GM12878 (cell line): ENCODE data around the gene GALE. TPM values are rescaled to one million over a fixed set of nuclear protein-coding genes. Genes with fewer than 3 reads are reported as not detected.

Source experiments
- ATAC-seq: fragments of 200-7000 bp; cut with Tn5 transposase; 3 replicates; pipeline ENCODE4 v1.9.1; 2020; ENCODE audit warnings: mild to moderate bottlenecking, moderate library complexity
- BruUV-seq: library from RNA; stranded (reverse); fragments of 400-500 nt; replicated peaks from 2 replicates; lab custom pipeline; 2021; lab: Mats Ljungman, UMichigan
- CTCF ChIA-PET: fragments of 300-600 bp; sonication (Branson Sonifier 250); formaldehyde crosslinking; extraction: SDS; loops from one replicate; lab custom pipeline; 2021; ENCODE audit warnings: inconsistent platforms; lab: Yijun Ruan, JAX
- POLR2A ChIA-PET: fragments of 350-600 bp; formaldehyde crosslinking; extraction: SDS; loops from one replicate; lab custom pipeline; 2021; ENCODE audit warnings: inconsistent platforms; lab: Charles Lee
- RAD21 ChIA-PET: fragments of 300-600 bp; sonication (Branson Sonifier 250); formaldehyde crosslinking; loops from one replicate; lab custom pipeline; 2023; ENCODE audit warnings: antibody characterized with exemption; ENCODE audit not compliant: unreplicated experiment; lab: Charles Lee
- SMC1A ChIA-PET: fragments of 300-600 bp; sonication (Branson Sonifier 250); formaldehyde crosslinking; loops from one replicate; lab custom pipeline; 2023; ENCODE audit not compliant: unreplicated experiment, uncharacterized antibody; lab: Charles Lee
- DNase-seq: peaks from one replicate; pipeline ENCODE4 v3.0.0-alpha.2; 2011; ENCODE audit warnings: low read depth, low spot score
- FAIRE-seq: peaks from 3 replicates; lab custom pipeline; 2011; peaks lifted over from hg19 to GRCh38; lab: Jason Lieb, UNC
- H2AFZ ChIP-seq: 2 replicates; pipeline ENCODE4 v1.6.0; 2011; ENCODE audit warnings: low read depth, low read length, control low read depth; ENCODE audit not compliant: control insufficient read depth
- H3K27ac ChIP-seq: 2 replicates; pipeline ENCODE4 v1.5.1; 2011; ENCODE audit warnings: control low read depth; ENCODE audit not compliant: control insufficient read depth, insufficient read depth
- H3K27me3 ChIP-seq, 2 experiments: replicated peaks in 1 of 2; 2 replicates each; pipeline versions ENCODE4 v1.6.0 to v1.6.1; 2011; ENCODE audit warnings: low read length in 1 of 2; ENCODE audit not compliant: control insufficient read depth in 2 of 2, insufficient read depth in 2 of 2
- H3K36me3 ChIP-seq, 2 experiments: 2 replicates each; pipeline ENCODE4 v1.5.1; 2011; ENCODE audit warnings: low read length in 1 of 2; ENCODE audit not compliant: control insufficient read depth in 2 of 2, insufficient read depth in 2 of 2
- H3K4me1 ChIP-seq: 2 replicates; pipeline ENCODE4 v1.6.1; 2011; ENCODE audit warnings: mild to moderate bottlenecking, low read length, moderate library complexity, mixed read lengths; ENCODE audit not compliant: control insufficient read depth, insufficient read depth
- H3K4me2 ChIP-seq: 2 replicates; pipeline ENCODE4 v1.6.0; 2011; ENCODE audit warnings: control low read depth; ENCODE audit not compliant: control insufficient read depth, insufficient read depth
- H3K4me3 ChIP-seq: fragments of 200-600 bp; sonication (generic); 2 replicates; pipeline ENCODE4 v1.5.1; 2016
- H3K79me2 ChIP-seq: 2 replicates; pipeline ENCODE4 v1.6.0; 2011; ENCODE audit warnings: low read length; ENCODE audit not compliant: control insufficient read depth, insufficient read depth
- H3K9ac ChIP-seq: 2 replicates; pipeline ENCODE4 v1.8.0; 2011; ENCODE audit warnings: low read length, control low read depth, mixed read lengths; ENCODE audit not compliant: control insufficient read depth, insufficient read depth
- H3K9me3 ChIP-seq: replicated peaks from 3 replicates; pipeline ENCODE4 v1.5.1; 2011; ENCODE audit warnings: mild to moderate bottlenecking, low read length; ENCODE audit not compliant: control insufficient read depth, insufficient read depth
- H4K20me1 ChIP-seq: 2 replicates; pipeline ENCODE4 v1.6.0; 2011; ENCODE audit not compliant: control insufficient read depth, insufficient read depth
- POLR2A ChIP-seq: IDR thresholded peaks from 2 replicates; pipeline ENCODE4 v1.6.1; 2011; ENCODE audit warnings: low read depth, mild to moderate bottlenecking, low read length
- WGBS: methylation state at CpG from one replicate; pipeline ENCODE4 v1.1.6; 2016; ENCODE audit warnings: low lambda C conversion rate; ENCODE audit not compliant: insufficient replicate concordance, insufficient coverage; ENCODE audit errors: missing lambda C conversion rate; 5-methylcytosine and 5-hydroxymethylcytosine counted together
- in situ Hi-C: fragments of 300-500 bp; cut with MboI; formaldehyde crosslinking; loops from 9 replicates; pipeline ENCODE4 v1.14.3; 2018; ENCODE audit warnings: mixed read lengths
- intact Hi-C: fragments of 100-400 bp; cut with micrococcal nuclease; formaldehyde crosslinking; loops from one replicate; pipeline ENCODE4 v1.14.2; 2022; ENCODE audit not compliant: unreplicated experiment
- polyA plus RNA-seq, 11 experiments: library from polyadenylated mRNA; depleted of rRNA in 4 of 11; unstranded in 6 of 11; stranded (reverse) in 5 of 11; fragments of >200 nt; fragmentation: Nextera tagmentation in 4 of 11; fragmentation: Illumina TruSeq in 1 of 11; extraction: Ambion mirVana in 4 of 11; extraction: Trizol in 1 of 11; gene quantifications; 1 replicate in 1 of 11; 2 replicates in 10 of 11; pipeline versions ENCODE4 v1.2.1 to v1.2.3, GENCODE V29; 2011 to 2016; ENCODE audit warnings: inconsistent platforms in 2 of 11, missing spikeins in 2 of 11, low read depth in 1 of 11
- total RNA-seq, 4 experiments: library from RNA; depleted of rRNA in 3 of 4; stranded (reverse); fragments of >200 nt in 3 of 4; fragmentation: Illumina TruSeq in 1 of 4; extraction: Trizol in 1 of 4; gene quantifications; 2 replicates each; pipeline versions ENCODE4 v1.2.1 to v1.2.3, GENCODE V29; 2013 to 2021
- TF ChIP-seq, protein P1 (sequence below), 3 experiments: IDR thresholded peaks in 2 of 3; conservative IDR thresholded peaks in 1 of 3; 2 replicates each; pipeline ENCODE4 v1.5.1; 2011; ENCODE audit warnings: low read depth in 3 of 3, low read length in 3 of 3, mild to moderate bottlenecking in 3 of 3, control low read depth in 2 of 3, moderate library complexity in 2 of 3, inconsistent platforms in 1 of 3, mixed read lengths in 1 of 3; ENCODE audit not compliant: control insufficient read depth in 2 of 3, insufficient read depth in 1 of 3; ENCODE audit errors: extremely low read depth in 1 of 3

Gene GALE
- total and polyA plus RNA-seq, 10 of the 15 experiments (the other 5 are each of a cell fraction or from before 2014, with no cell fraction given): 4.2 to 93.7 (median 40.4) TPM

DNA sequence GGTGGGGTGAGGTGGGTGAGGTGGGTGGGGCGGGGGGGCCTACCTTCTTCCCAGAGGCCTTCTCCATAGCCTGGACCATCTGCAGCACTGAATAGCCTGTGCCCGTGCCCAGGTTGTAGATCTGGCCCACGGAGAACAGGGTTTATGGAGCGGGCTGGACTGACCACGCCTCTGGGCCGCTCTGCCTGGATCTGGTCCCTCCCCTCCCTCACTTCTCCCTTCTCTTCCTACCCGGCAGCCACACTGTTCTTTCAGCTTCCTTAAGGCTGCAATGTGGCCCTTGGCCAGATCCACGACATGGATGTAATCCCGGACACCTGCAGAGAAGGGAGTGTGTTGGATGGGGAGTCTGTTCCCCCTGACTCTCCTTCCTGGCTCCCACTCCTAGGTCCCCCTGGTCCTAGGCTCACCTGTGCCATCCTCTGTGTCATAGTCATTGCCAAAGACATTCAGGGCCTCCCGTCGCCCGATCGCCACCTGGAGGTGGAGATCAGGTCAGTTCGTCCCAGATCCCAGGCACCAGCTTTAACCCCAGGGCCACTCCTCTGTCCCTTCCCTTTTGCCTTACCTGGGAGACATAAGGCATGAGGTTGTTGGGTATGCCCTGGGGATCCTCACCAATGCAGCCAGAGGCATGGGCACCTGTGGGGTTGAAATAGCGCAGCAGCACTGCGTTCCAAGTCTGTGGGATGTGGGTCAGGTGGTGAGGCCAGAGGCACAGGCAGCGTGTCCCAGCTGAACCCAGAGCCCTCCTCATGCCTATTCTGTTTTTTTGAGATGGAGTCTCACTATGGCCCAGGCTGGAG, 3.9 kb downstream of the GALE start:
- 94% methylated on average over 15 of the region's 17 CpGs for WGBS
- no peaks in the 10 kb centered on the region for H4K20me1 ChIP-seq
- peaks cover 4 to 16% of the 10 kb centered on the region in 2 experiments; a peak in 3 of 4 replicates for H3K36me3 ChIP-seq
- H3K27ac ChIP-seq: no peak overlapping the region
- ChIA-PET CTCF (interaction anchor here (0.6 to 1.4 kb wide), 2 partner anchors 16 to 21 kb away, joined by 4 to 5 read pairs; no protein-coding TSS in a partner anchor), SMC1A (interaction anchor here (0.6 kb wide), 1 partner anchor 18 kb away, joined by 3 read pairs; the partner anchor contains the start of gene PITHD1), POLR2A (no interaction called here), RAD21 (no interaction called here)
- FAIRE-seq (no peak), DNase-seq (no peak), ATAC-seq (no peak)
- intact Hi-C loops: no loop called here
- H3K4me2 ChIP-seq: no peak overlapping the region
- no peak overlapping the region for H2AFZ ChIP-seq
- TF ChIP-seq POLR2A: peak; percentile 27; the same call in 1 of the 2 replicates
- TF ChIP-seq, protein P1, sequence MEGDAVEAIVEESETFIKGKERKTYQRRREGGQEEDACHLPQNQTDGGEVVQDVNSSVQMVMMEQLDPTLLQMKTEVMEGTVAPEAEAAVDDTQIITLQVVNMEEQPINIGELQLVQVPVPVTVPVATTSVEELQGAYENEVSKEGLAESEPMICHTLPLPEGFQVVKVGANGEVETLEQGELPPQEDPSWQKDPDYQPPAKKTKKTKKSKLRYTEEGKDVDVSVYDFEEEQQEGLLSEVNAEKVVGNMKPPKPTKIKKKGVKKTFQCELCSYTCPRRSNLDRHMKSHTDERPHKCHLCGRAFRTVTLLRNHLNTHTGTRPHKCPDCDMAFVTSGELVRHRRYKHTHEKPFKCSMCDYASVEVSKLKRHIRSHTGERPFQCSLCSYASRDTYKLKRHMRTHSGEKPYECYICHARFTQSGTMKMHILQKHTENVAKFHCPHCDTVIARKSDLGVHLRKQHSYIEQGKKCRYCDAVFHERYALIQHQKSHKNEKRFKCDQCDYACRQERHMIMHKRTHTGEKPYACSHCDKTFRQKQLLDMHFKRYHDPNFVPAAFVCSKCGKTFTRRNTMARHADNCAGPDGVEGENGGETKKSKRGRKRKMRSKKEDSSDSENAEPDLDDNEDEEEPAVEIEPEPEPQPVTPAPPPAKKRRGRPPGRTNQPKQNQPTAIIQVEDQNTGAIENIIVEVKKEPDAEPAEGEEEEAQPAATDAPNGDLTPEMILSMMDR (IDR thresholded peaks at IDR 0.05 in 2 of 3, conservative IDR thresholded peaks at IDR 0.05 in 1 of 3; ENCODE audit: control insufficient read depth in 2 of 3, extremely low read depth in 1 of 3, insufficient read depth in 1 of 3, low read depth in 3 of 3, low read length in 3 of 3): no peak
- H3K9me3 ChIP-seq: no peaks in the 10 kb centered on the region
- no peak overlapping the region for H3K9ac ChIP-seq
- peaks cover 12% of the 10 kb centered on the region for H3K4me1 ChIP-seq
- H3K27me3 ChIP-seq: no peaks in the 10 kb centered on the region
- BruUV-seq: no TSS peak
- in situ Hi-C loops: loop anchor here (25.0 kb wide), 1 partner anchor 1441 kb away; the partner anchor contains the start of genes RSRP1 and SYF2
- H3K79me2 ChIP-seq: peaks cover 24% of the 10 kb centered on the region
- H3K4me3 ChIP-seq: no peak overlapping the region
